ENCODE data around the gene NMUR2.

The NMUR2 gene, protein sequence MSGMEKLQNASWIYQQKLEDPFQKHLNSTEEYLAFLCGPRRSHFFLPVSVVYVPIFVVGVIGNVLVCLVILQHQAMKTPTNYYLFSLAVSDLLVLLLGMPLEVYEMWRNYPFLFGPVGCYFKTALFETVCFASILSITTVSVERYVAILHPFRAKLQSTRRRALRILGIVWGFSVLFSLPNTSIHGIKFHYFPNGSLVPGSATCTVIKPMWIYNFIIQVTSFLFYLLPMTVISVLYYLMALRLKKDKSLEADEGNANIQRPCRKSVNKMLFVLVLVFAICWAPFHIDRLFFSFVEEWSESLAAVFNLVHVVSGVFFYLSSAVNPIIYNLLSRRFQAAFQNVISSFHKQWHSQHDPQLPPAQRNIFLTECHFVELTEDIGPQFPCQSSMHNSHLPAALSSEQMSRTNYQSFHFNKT

DNA sequence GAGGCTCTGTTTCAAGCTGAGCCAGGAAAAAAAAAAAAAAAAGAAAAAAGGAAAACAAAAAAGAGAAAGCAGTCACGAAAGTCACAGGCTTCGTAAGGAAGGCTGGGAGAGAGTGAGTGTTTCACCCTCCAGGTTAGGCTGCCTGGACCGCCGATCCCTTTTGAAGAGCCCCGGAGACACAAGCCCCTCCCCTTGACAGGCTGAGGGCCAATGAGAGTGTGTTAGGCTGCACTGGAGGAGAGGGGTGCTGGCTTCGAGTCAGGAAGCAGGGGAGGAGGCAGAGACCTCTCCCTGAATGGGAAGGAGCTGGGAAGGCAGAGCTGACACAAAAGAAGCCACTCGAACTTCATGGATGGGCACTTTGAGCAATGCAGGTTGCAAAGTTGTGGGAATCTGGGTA is at the start of gene NMUR2:
Gene NMUR2, minus strand, starts transcription at position 135 of the 400 bp plus-strand sequence. CDS start 166 bp downstream, outside the sequence.
- no peak for TF ChIP-seq ZNF274 (IDR thresholded peaks at IDR 0.05; ENCODE audit: low read depth, low read length)
- no peak within 1 kb of the TSS for H3K4me3 ChIP-seq (ENCODE audit: low read length)

DNA sequence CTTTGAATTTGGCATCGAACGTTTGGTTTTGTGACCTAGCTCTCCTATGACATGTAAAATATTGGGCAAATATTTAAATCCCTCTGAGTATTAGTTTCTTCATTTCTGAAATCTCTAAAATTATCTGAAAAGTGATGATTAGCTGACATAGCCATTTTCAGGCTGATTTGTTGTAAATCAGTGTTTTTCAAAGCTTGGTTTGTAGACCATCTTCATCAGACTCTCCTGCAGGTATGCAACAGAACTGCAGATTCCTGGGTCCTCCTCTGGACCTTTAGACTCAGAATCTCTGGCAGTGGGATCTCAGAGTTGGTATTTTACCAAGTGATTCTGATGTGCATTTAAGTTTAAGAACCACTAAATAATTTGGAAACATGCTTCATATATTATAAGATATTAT is 38.9 kb upstream of the NMUR2 start:
- H3K4me3 ChIP-seq (ENCODE audit: low read length) = no peak overlapping the region
- no peak for TF ChIP-seq ZNF274 (IDR thresholded peaks at IDR 0.05; ENCODE audit: low read depth, low read length)

DNA sequence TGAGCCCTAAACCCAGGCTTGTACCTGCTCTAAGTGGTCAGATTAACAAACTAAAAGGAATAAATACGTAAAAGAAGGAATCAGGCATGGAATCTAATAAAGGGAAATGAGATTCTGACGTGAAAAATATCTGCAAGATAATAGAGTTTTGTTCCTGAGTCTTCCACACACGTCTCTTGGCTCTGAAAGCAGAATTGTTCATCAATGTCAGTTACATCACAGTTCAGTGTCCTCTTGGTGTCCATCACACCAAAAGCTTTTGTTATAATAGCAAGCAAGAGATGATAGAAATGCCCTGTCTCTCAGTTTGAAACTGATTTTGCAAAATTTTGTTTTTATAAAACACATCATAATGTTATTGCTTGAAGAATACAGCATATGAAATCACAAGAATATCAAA is 34.7 kb upstream of the NMUR2 start:
- no peak overlapping the region for H3K4me3 ChIP-seq (ENCODE audit: low read length)
- TF ChIP-seq ZNF274 (IDR thresholded peaks at IDR 0.05; ENCODE audit: low read depth, low read length) = no peak

- no peak overlapping the region for H3K4me3 ChIP-seq (ENCODE audit: low read length)
- TF ChIP-seq ZNF274 (IDR thresholded peaks at IDR 0.05; ENCODE audit: low read depth, low read length) = no peak
Observed at GRCh38 chr5:152437866-152438265, 32.8 kb upstream of the NMUR2 start.

DNA sequence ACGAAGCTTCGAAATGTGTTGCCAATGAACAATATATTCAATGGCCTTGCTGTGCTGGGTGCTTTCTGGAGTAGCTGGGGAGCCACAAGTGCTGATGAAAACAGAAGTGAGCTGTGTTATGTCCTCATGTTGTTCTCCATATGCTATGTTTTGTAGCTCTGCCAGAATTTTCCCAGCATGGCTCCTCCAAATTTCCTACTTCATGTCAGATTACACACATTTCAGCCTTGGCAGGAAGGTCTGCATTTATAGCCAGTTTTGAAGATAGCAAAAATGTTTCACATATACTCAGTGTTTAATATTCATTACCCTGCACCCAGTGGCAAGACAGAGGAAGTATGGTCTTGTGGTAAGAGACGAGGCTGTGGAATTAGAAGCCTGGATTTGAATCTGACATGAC is 22.6 kb upstream of the NMUR2 start:
- H3K4me3 ChIP-seq (ENCODE audit: low read length) = no peak overlapping the region
- TF ChIP-seq ZNF274 (IDR thresholded peaks at IDR 0.05; ENCODE audit: low read depth, low read length) = no peak

DNA sequence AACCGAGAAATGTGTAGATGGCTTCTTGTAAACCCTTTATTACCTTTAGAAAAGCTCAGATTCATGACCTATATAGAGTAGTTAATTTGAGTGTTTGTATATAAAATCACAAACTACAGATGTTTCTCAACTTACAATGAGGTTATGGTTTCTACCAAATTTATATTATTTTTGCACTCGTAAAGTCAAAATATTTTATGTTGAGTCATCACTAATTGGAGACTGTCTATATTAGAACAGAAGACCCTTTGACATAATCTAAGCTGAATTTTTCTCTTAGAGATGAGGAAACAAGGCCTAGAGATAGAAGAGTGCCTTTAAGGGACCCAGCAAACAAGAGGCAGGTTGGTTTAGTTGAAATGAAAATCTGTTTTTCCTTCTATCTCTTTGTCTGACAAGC is 20.0 kb upstream of the NMUR2 start:
- TF ChIP-seq ZNF274 (IDR thresholded peaks at IDR 0.05; ENCODE audit: low read depth, low read length) = no peak
- H3K4me3 ChIP-seq (ENCODE audit: low read length) = no peak overlapping the region

GRCh38 chr5:152424501-152424900 is 19.4 kb upstream of the NMUR2 start:
- no peak for TF ChIP-seq ZNF274 (IDR thresholded peaks at IDR 0.05; ENCODE audit: low read depth, low read length)

DNA sequence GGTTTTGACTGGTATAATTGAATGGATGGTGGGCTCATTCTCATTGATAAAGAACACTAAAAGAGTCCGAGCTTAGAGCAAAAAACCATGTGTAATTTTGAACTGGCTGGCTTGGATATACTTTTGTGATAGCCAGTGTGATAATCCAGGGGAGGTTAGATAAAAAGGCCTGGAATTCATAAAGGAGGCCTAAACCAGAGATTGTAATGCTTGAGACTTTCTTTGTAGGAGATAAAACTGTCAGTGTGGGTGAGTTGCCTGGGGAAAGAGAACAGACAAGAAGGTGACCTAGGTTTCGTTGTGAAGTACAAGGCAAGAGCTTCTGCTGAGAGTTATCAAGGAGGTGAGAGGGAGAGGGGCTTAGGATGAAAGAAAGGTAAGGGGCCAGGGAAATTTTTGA is 17.0 kb upstream of the NMUR2 start:
- no peak for TF ChIP-seq ZNF274 (IDR thresholded peaks at IDR 0.05; ENCODE audit: low read depth, low read length)
- H3K4me3 ChIP-seq (ENCODE audit: low read length) = no peak overlapping the region

More at GRCh38 chr5:152424501-152424900, 19.4 kb upstream of the NMUR2 start:
- no peak overlapping the region for H3K4me3 ChIP-seq (ENCODE audit: low read length)

- TF ChIP-seq ZNF274 (IDR thresholded peaks at IDR 0.05; ENCODE audit: low read depth, low read length) = no peak
- no peak overlapping the region for H3K4me3 ChIP-seq (ENCODE audit: low read length)
Observed at GRCh38 chr5:152412129-152412528, 7.0 kb upstream of the NMUR2 start.

- no peak for TF ChIP-seq ZNF274 (IDR thresholded peaks at IDR 0.05; ENCODE audit: low read depth, low read length)
- H3K4me3 ChIP-seq (ENCODE audit: low read length) = no peak overlapping the region
Observed at GRCh38 chr5:152406082-152406481, 1.0 kb upstream of the NMUR2 start.

DNA sequence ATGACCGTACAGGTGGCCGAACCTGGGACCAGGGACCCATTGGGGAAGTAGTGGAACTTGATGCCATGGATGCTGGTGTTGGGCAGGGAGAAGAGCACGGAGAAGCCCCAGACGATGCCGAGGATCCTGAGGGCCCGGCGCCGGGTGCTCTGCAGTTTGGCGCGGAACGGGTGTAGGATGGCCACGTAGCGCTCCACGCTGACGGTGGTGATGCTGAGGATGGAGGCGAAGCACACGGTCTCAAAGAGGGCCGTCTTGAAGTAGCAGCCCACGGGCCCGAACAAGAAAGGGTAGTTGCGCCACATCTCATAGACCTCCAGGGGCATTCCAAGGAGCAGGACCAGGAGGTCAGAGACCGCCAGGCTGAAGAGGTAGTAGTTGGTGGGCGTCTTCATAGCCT is 585 bp downstream of the NMUR2 start:
- no peak for TF ChIP-seq ZNF274 (IDR thresholded peaks at IDR 0.05; ENCODE audit: low read depth, low read length)
- no peak overlapping the region for H3K4me3 ChIP-seq (ENCODE audit: low read length)

DNA sequence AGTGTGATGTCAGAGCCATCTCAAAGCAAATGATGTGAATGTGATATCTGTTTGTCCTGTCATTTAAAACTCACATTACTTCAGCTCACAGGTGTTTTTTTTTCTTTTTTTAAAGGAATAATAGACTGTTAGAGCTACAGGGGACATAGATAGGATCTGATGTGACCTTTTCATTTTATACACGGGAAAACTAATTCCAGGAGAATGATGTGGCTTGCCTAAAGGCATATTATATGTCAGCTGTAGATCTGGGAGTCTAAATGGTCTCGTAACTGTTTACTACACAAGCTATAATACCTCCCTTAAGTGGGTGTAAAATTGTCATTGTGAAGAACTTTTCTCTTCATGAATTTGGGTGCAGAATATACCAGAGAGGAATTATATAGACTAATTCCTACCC is 2.0 kb downstream of the NMUR2 start:
- no peak for TF ChIP-seq ZNF274 (IDR thresholded peaks at IDR 0.05; ENCODE audit: low read depth, low read length)
- H3K4me3 ChIP-seq (ENCODE audit: low read length) = no peak overlapping the region

DNA sequence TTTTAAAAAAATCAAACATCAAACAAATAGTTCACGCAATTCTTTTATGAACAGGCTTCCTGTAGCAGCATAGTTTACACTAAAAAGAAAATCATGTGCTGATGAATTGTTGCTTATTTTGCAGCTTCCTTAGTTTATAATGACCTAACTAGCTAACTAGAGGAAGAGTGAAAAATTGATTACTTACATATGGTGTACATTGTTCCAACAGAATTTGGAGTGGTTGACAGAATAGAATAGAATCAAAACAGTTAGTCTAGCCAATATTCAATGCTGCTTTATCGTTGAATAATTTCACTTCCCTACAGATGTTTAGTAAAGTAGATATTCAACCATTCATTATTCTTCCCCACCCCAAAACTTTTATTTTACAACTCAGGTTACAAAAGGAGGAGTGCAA is 4.2 kb downstream of the NMUR2 start:
- TF ChIP-seq ZNF274 (IDR thresholded peaks at IDR 0.05; ENCODE audit: low read depth, low read length) = no peak

GRCh38 chr5:152397581-152397980 is 7.5 kb downstream of the NMUR2 start:
- no peak for TF ChIP-seq ZNF274 (IDR thresholded peaks at IDR 0.05; ENCODE audit: low read depth, low read length)
- no peak overlapping the region for H3K4me3 ChIP-seq (ENCODE audit: low read length)

More for the DNA sequence above, 4.2 kb downstream of the NMUR2 start:
- H3K4me3 ChIP-seq (ENCODE audit: low read length) = no peak overlapping the region

GRCh38 chr5:152393441-152393840 is 11.6 kb downstream of the NMUR2 start:
- TF ChIP-seq ZNF274 (IDR thresholded peaks at IDR 0.05; ENCODE audit: low read depth, low read length) = no peak
- no peak overlapping the region for H3K4me3 ChIP-seq (ENCODE audit: low read length)

Measured in GM08714 (cell line).